ENCODE results near the gene SKAP2. TPM values are rescaled to one million over a fixed set of nuclear protein-coding genes. Genes with fewer than 3 reads are reported as not detected.

SKAP2 gene
- total RNA-seq = 19.5 and 21.8 TPM in 2 replicates

GRCh38 chr7:26864309-26865093 is at the start of gene SKAP2:
SKAP2 (minus strand) TSS chr7:26864590; CDS start chr7:26864429, 161 bp downstream.
- no peaks in the 10 kb centered on the region for H3K9me3 ChIP-seq (ENCODE audit: low read depth, low read length)
- H3K4me3 ChIP-seq (ENCODE audit: insufficient read depth, low read length) = peak within 1 kb of the TSS; percentile 85
- H4K20me1 ChIP-seq (ENCODE audit: insufficient read depth, low read length) = no peaks in the 10 kb centered on the region
- H3K27me3 ChIP-seq (ENCODE audit: insufficient read depth, low read length) = peaks cover under 1% of the 10 kb centered on the region
- H3K79me2 ChIP-seq (ENCODE audit: insufficient read depth, low read length) = peaks cover 22% of the 10 kb centered on the region
- no peak for TF ChIP-seq CTCF (IDR thresholded peaks at IDR 0.05; ENCODE audit: extremely low read depth, low read depth, low read length)
- H2AFZ ChIP-seq (ENCODE audit: low read length) = peak within 1 kb of the TSS; percentile 91
- peak within 1 kb of the TSS; percentile 88 for H3K4me2 ChIP-seq (ENCODE audit: insufficient read depth, low read length)
- H3K36me3 ChIP-seq (ENCODE audit: insufficient read depth, low read length) = no peaks in the 10 kb centered on the region
- peaks cover 7% of the 10 kb centered on the region for H3K4me1 ChIP-seq (ENCODE audit: insufficient read depth, low read length)
- peak; percentile 94 for DNase-seq (ENCODE audit: insufficient read length, low spot score, missing footprints)
- H3K27ac ChIP-seq (ENCODE audit: low read depth, low read length) = peak within 1 kb of the TSS; percentile 92

- Histone ChIP-seq H2AFZ (ENCODE audit: low read length) (no peak overlapping the region), H3K4me3 (ENCODE audit: insufficient read depth, low read length) (no peak overlapping the region), H3K79me2 (ENCODE audit: insufficient read depth, low read length) (no peaks in the 10 kb centered on the region), H3K9me3 (ENCODE audit: low read depth, low read length) (no peaks in the 10 kb centered on the region), H3K4me2 (ENCODE audit: insufficient read depth, low read length) (no peak overlapping the region), H4K20me1 (ENCODE audit: insufficient read depth, low read length) (no peaks in the 10 kb centered on the region), H3K36me3 (ENCODE audit: insufficient read depth, low read length) (no peaks in the 10 kb centered on the region), H3K4me1 (ENCODE audit: insufficient read depth, low read length) (peaks cover 5% of the 10 kb centered on the region), H3K27ac (ENCODE audit: low read depth, low read length) (no peak overlapping the region), H3K27me3 (ENCODE audit: insufficient read depth, low read length) (no peaks in the 10 kb centered on the region)
- TF ChIP-seq CTCF (IDR thresholded peaks at IDR 0.05; ENCODE audit: extremely low read depth, low read depth, low read length) = no peak
- DNase-seq (ENCODE audit: insufficient read length, low spot score, missing footprints) = no peak
Observed at GRCh38 chr7:26912933-26913536, 48.6 kb upstream of the SKAP2 start.

DNA sequence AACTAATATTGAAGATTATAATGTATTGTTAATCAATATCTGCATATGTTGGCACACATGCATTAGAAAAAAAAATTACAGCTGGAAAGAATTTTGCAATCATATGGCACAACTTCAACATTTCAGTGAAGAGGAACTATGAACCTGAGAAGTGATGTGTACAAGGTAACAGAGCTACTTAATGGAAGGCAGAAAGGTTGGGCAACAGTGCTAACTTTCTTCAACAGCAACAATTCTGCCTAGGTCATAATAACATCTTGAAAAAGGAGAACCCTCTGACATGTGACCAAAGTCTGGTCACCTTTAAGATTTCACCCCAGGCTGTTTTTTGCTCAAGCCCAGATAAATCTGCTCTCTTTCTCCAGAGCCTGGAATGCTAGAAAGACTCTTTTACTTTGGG is 47.9 kb upstream of the SKAP2 start:
- no peaks in the 10 kb centered on the region for H3K79me2 ChIP-seq (ENCODE audit: insufficient read depth, low read length)
- DNase-seq (ENCODE audit: insufficient read length, low spot score, missing footprints) = no peak
- no peak overlapping the region for H3K4me3 ChIP-seq (ENCODE audit: insufficient read depth, low read length)
- peaks cover 5% of the 10 kb centered on the region for H3K4me1 ChIP-seq (ENCODE audit: insufficient read depth, low read length)
- H3K9me3 ChIP-seq (ENCODE audit: low read depth, low read length) = no peaks in the 10 kb centered on the region
- H4K20me1 ChIP-seq (ENCODE audit: insufficient read depth, low read length) = no peaks in the 10 kb centered on the region
- no peaks in the 10 kb centered on the region for H3K36me3 ChIP-seq (ENCODE audit: insufficient read depth, low read length)
- TF ChIP-seq CTCF (IDR thresholded peaks at IDR 0.05; ENCODE audit: extremely low read depth, low read depth, low read length) = no peak
- no peaks in the 10 kb centered on the region for H3K27me3 ChIP-seq (ENCODE audit: insufficient read depth, low read length)
- no peak overlapping the region for H2AFZ ChIP-seq (ENCODE audit: low read length)
- no peak overlapping the region for H3K27ac ChIP-seq (ENCODE audit: low read depth, low read length)
- no peak overlapping the region for H3K4me2 ChIP-seq (ENCODE audit: insufficient read depth, low read length)

- DNase-seq (ENCODE audit: insufficient read length, low spot score, missing footprints) = peak; percentile 10
- peaks cover 5% of the 10 kb centered on the region for H3K4me1 ChIP-seq (ENCODE audit: insufficient read depth, low read length)
- no peak overlapping the region for H3K4me2 ChIP-seq (ENCODE audit: insufficient read depth, low read length)
- no peak overlapping the region for H2AFZ ChIP-seq (ENCODE audit: low read length)
- H3K79me2 ChIP-seq (ENCODE audit: insufficient read depth, low read length) = no peaks in the 10 kb centered on the region
- H3K27ac ChIP-seq (ENCODE audit: low read depth, low read length) = no peak overlapping the region
- H3K36me3 ChIP-seq (ENCODE audit: insufficient read depth, low read length) = no peaks in the 10 kb centered on the region
- no peaks in the 10 kb centered on the region for H3K27me3 ChIP-seq (ENCODE audit: insufficient read depth, low read length)
- H3K4me3 ChIP-seq (ENCODE audit: insufficient read depth, low read length) = no peak overlapping the region
- no peaks in the 10 kb centered on the region for H3K9me3 ChIP-seq (ENCODE audit: low read depth, low read length)
- TF ChIP-seq CTCF (IDR thresholded peaks at IDR 0.05; ENCODE audit: extremely low read depth, low read depth, low read length) = no peak
- no peaks in the 10 kb centered on the region for H4K20me1 ChIP-seq (ENCODE audit: insufficient read depth, low read length)
Observed at GRCh38 chr7:26910221-26910620, 45.8 kb upstream of the SKAP2 start.

All from osteoblast (primary cell).